SK-N-SH treated with all-trans-retinoic acid at 6 μM for 48 hours (cell line): ENCODE data around the gene KRTAP4-6.
"Not testable (repeated sequence)": the region's sequence is repeated elsewhere in the genome, so short reads cannot be mapped to it uniquely, and the experiment has no call there.

Experiments
- ATAC-seq: fragments of 200-7000 bp; cut with Tn5 transposase; 3 replicates; pipeline ENCODE4 v1.9.1; 2020; ENCODE audit warnings: mild to moderate bottlenecking, moderate library complexity
- ARNTL ChIP-seq: fragments of 450-650 bp; formaldehyde crosslinking; IDR thresholded peaks from 2 replicates; pipeline ENCODE4 v1.5.0; 2020; ENCODE audit warnings: low read depth, mild to moderate bottlenecking, moderate library complexity, borderline replicate concordance
- BACH2 ChIP-seq: fragments of 250-450 bp; sonication (Bioruptor Pico); IDR thresholded peaks from 2 replicates; pipeline ENCODE4 v1.9.0; 2021; ENCODE audit warnings: mild to moderate bottlenecking, borderline replicate concordance
- CSDC2 ChIP-seq: fragments of 250-450 bp; sonication (Bioruptor Pico); IDR thresholded peaks from 2 replicates; pipeline ENCODE4 v1.5.0; 2020; ENCODE audit warnings: mild to moderate bottlenecking, moderate library complexity
- GLIS3 ChIP-seq: fragments of 250-450 bp; sonication (Bioruptor Pico); IDR thresholded peaks from 2 replicates; pipeline ENCODE4 v1.5.0; 2020; ENCODE audit warnings: mild to moderate bottlenecking, moderate library complexity
- ISL1 ChIP-seq: fragments of 250-450 bp; sonication (Bioruptor Pico); IDR thresholded peaks from 2 replicates; pipeline ENCODE4 v2.1.2; 2022; ENCODE audit warnings: mild to moderate bottlenecking, moderate library complexity
- OSR1 ChIP-seq: fragments of 250-450 bp; sonication (Bioruptor Pico); IDR thresholded peaks from 2 replicates; pipeline ENCODE4 v1.8.0; 2022; ENCODE audit warnings: moderate library complexity, mild to moderate bottlenecking, inconsistent platforms
- PPARA ChIP-seq: fragments of 250-450 bp; sonication (Bioruptor Pico); IDR thresholded peaks from 2 replicates; pipeline ENCODE4 v1.5.0; 2020; ENCODE audit warnings: mild to moderate bottlenecking, borderline replicate concordance
- RARB ChIP-seq: fragments of 250-450 bp; sonication (Bioruptor Pico); IDR thresholded peaks from 2 replicates; pipeline ENCODE4 v1.8.0; 2021; ENCODE audit warnings: mild to moderate bottlenecking, moderate library complexity
- TCF4 ChIP-seq: fragments of 250-450 bp; sonication (Bioruptor Pico); IDR thresholded peaks from 2 replicates; pipeline ENCODE4 v1.8.0; 2021; ENCODE audit warnings: mild to moderate bottlenecking, moderate library complexity, borderline replicate concordance
- ZFP3 ChIP-seq: fragments of 250-450 bp; sonication (Bioruptor Pico); IDR thresholded peaks from 2 replicates; pipeline ENCODE4 v1.5.0; 2020; ENCODE audit warnings: mild to moderate bottlenecking, moderate library complexity
- ZFP30 ChIP-seq: fragments of 450-650 bp; formaldehyde crosslinking; IDR thresholded peaks from 2 replicates; pipeline ENCODE4 v1.5.0; 2022; ENCODE audit warnings: mild to moderate bottlenecking, moderate library complexity
- ZNF565 ChIP-seq: fragments of 450-650 bp; formaldehyde crosslinking; conservative IDR thresholded peaks from 2 replicates; pipeline ENCODE4 v1.5.0; 2020; ENCODE audit warnings: low read depth, mild to moderate bottlenecking, moderate library complexity
- ZNF8 ChIP-seq: fragments of 450-650 bp; formaldehyde crosslinking; IDR thresholded peaks from 2 replicates; pipeline ENCODE4 v1.5.0; 2020; ENCODE audit warnings: mild to moderate bottlenecking, moderate library complexity
- TF ChIP-seq, protein P1 (sequence below): fragments of 250-450 bp; sonication (Bioruptor Pico); IDR thresholded peaks from 2 replicates; pipeline ENCODE4 v1.8.0; 2020; ENCODE audit warnings: mild to moderate bottlenecking, moderate library complexity, borderline replicate concordance
- TF ChIP-seq, protein P2 (sequence below): fragments of 250-450 bp; sonication (Bioruptor Pico); IDR thresholded peaks from 2 replicates; pipeline ENCODE4 v1.5.1; 2021; ENCODE audit warnings: mild to moderate bottlenecking, moderate library complexity
- TF ChIP-seq, protein P3 (sequence below): fragments of 250-450 bp; sonication (Bioruptor Pico); IDR thresholded peaks from 2 replicates; pipeline ENCODE4 v1.5.1; 2020; ENCODE audit warnings: low read depth, mild to moderate bottlenecking, moderate library complexity
- TF ChIP-seq, protein P4 (sequence below): fragments of 250-450 bp; sonication (Bioruptor Pico); IDR thresholded peaks from 2 replicates; pipeline ENCODE4 v1.8.0; 2021; ENCODE audit warnings: low read depth, mild to moderate bottlenecking, moderate library complexity, borderline replicate concordance
- TF ChIP-seq, protein P5 (sequence below): fragments of 250-450 bp; sonication (Bioruptor Pico); IDR thresholded peaks from 2 replicates; pipeline ENCODE4 v1.5.0; 2020; ENCODE audit warnings: mild to moderate bottlenecking, moderate library complexity

Gene KRTAP4-6

DNA sequence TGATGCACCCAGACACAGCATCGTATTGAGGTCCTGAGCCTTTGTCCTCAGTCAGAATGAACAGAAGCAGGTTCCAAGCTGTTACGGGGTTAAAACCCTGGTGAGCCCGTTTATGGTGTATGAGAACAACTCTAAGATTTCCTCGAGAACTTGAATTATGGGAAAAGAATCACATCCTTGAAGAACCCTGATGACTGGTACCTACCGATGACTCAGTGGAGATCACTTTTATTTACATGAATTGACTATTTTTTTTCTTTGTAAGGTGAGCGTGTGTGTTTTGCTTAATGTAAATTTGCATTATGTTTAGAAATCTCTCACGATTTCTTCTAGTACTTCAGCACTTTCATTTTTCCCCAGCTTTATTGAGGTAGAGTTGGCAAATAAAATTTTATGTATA, 23.5 kb upstream of the KRTAP4-6 start (continued):
- TF ChIP-seq, protein P1, sequence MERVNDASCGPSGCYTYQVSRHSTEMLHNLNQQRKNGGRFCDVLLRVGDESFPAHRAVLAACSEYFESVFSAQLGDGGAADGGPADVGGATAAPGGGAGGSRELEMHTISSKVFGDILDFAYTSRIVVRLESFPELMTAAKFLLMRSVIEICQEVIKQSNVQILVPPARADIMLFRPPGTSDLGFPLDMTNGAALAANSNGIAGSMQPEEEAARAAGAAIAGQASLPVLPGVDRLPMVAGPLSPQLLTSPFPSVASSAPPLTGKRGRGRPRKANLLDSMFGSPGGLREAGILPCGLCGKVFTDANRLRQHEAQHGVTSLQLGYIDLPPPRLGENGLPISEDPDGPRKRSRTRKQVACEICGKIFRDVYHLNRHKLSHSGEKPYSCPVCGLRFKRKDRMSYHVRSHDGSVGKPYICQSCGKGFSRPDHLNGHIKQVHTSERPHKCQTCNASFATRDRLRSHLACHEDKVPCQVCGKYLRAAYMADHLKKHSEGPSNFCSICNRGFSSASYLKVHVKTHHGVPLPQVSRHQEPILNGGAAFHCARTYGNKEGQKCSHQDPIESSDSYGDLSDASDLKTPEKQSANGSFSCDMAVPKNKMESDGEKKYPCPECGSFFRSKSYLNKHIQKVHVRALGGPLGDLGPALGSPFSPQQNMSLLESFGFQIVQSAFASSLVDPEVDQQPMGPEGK (CRISPR knock-in tag) = no peak
- TF ChIP-seq ARNTL (no peak), OSR1 (CRISPR knock-in tag) (no peak), GLIS3 (CRISPR knock-in tag) (no peak), ISL1 (CRISPR knock-in tag) (no peak), BACH2 (CRISPR knock-in tag) (no peak), CSDC2 (no peak), ZFP3 (CRISPR knock-in tag) (no peak), ZNF8 (no peak)

DNA sequence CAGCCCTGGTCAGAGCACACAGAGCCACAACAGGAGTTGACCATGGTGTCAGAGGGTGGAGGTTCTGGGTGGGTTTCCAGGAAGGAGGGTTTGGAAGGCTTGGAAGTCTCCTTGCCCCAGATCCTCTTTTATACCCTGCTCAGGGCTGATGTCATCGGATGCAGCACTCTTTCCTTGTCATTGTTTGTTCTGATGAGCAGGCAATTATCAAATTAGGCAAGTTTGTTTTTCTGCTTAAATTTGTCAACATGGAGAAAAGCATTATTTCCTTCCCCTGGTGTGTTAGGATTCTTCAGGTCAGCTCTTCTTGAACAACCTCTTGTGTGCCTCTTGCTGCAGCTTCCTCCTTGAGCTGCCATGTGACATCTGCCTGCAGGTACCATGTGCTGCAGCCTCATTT, 20.3 kb upstream of the KRTAP4-6 start, which contains the start of gene KRTAP4-4:
Gene KRTAP4-4 (minus strand): TSS at position 101 of the 400 bp plus-strand sequence. CDS start 57 bp downstream, at position 44.
- ATAC-seq = no peak
- TF ChIP-seq, protein P2, sequence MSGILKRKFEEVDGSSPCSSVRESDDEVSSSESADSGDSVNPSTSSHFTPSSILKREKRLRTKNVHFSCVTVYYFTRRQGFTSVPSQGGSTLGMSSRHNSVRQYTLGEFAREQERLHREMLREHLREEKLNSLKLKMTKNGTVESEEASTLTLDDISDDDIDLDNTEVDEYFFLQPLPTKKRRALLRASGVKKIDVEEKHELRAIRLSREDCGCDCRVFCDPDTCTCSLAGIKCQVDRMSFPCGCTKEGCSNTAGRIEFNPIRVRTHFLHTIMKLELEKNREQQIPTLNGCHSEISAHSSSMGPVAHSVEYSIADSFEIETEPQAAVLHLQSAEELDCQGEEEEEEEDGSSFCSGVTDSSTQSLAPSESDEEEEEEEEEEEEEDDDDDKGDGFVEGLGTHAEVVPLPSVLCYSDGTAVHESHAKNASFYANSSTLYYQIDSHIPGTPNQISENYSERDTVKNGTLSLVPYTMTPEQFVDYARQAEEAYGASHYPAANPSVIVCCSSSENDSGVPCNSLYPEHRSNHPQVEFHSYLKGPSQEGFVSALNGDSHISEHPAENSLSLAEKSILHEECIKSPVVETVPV (CRISPR knock-in tag) = no peak
- no peak for TF ChIP-seq ZNF565 (CRISPR knock-in tag)
- TF ChIP-seq, protein P3, sequence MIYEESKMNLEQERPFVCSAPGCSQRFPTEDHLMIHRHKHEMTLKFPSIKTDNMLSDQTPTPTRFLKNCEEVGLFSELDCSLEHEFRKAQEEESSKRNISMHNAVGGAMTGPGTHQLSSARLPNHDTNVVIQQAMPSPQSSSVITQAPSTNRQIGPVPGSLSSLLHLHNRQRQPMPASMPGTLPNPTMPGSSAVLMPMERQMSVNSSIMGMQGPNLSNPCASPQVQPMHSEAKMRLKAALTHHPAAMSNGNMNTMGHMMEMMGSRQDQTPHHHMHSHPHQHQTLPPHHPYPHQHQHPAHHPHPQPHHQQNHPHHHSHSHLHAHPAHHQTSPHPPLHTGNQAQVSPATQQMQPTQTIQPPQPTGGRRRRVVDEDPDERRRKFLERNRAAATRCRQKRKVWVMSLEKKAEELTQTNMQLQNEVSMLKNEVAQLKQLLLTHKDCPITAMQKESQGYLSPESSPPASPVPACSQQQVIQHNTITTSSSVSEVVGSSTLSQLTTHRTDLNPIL (CRISPR knock-in tag) = no peak
- no peak for TF ChIP-seq PPARA
- TF ChIP-seq, protein P4, sequence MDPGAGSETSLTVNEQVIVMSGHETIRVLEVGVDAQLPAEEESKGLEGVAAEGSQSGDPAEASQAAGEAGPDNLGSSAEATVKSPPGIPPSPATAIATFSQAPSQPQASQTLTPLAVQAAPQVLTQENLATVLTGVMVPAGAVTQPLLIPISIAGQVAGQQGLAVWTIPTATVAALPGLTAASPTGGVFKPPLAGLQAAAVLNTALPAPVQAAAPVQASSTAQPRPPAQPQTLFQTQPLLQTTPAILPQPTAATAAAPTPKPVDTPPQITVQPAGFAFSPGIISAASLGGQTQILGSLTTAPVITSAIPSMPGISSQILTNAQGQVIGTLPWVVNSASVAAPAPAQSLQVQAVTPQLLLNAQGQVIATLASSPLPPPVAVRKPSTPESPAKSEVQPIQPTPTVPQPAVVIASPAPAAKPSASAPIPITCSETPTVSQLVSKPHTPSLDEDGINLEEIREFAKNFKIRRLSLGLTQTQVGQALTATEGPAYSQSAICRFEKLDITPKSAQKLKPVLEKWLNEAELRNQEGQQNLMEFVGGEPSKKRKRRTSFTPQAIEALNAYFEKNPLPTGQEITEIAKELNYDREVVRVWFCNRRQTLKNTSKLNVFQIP (CRISPR knock-in tag) = no peak
- no peak for TF ChIP-seq ZFP30 (CRISPR knock-in tag)
- no peak for TF ChIP-seq ARNTL

DNA sequence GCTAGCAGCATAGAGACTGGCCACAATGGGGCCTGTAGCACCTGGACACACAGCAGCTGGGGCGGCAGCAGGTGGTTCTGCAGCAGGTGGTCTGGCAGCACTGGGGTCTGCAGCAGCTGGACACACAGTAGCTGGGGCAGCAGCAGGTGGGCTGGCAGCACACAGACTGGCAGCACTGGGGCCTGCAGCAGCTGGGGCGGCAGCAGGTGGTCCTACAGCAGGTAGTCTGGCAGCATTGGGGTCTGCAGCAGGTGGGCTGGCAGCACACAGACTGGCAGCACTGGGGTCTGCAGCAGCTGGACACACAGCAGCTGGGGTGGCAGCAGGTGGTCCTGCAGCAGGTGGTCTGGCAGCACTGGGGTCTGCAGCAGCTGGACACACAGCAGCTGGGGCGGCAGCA, 19.8 kb upstream of the KRTAP4-6 start:
- ATAC-seq = not testable (repeated sequence)

DNA sequence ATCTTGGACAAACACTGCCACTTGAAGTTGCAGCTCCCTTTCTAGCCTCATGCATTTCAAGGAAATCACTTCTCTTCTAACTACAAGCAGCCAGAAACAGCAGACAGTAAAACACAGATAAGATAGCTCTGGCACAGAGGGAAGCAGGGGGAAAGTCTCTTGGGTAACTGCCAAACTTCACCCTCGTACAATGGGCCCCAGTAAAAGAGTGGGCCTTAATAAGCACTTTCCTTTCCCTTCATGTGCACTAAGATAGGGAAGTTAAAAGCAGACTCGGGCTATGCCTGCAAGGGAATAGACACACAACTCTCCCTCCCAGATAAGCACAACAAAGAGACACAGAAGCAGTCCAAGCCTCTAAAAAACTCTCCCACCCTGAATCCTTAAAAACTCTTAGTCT, 13.5 kb upstream of the KRTAP4-6 start:
- TF ChIP-seq PPARA (no peak), ZFP3 (CRISPR knock-in tag) (no peak), TCF4 (no peak), CSDC2 (no peak), ZNF8 (no peak), RARB (CRISPR knock-in tag) (no peak), GLIS3 (CRISPR knock-in tag) (no peak), ZNF565 (CRISPR knock-in tag) (no peak)
- TF ChIP-seq, protein P5, sequence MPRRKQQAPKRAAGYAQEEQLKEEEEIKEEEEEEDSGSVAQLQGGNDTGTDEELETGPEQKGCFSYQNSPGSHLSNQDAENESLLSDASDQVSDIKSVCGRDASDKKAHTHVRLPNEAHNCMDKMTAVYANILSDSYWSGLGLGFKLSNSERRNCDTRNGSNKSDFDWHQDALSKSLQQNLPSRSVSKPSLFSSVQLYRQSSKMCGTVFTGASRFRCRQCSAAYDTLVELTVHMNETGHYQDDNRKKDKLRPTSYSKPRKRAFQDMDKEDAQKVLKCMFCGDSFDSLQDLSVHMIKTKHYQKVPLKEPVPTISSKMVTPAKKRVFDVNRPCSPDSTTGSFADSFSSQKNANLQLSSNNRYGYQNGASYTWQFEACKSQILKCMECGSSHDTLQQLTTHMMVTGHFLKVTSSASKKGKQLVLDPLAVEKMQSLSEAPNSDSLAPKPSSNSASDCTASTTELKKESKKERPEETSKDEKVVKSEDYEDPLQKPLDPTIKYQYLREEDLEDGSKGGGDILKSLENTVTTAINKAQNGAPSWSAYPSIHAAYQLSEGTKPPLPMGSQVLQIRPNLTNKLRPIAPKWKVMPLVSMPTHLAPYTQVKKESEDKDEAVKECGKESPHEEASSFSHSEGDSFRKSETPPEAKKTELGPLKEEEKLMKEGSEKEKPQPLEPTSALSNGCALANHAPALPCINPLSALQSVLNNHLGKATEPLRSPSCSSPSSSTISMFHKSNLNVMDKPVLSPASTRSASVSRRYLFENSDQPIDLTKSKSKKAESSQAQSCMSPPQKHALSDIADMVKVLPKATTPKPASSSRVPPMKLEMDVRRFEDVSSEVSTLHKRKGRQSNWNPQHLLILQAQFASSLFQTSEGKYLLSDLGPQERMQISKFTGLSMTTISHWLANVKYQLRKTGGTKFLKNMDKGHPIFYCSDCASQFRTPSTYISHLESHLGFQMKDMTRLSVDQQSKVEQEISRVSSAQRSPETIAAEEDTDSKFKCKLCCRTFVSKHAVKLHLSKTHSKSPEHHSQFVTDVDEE (CRISPR knock-in tag) = no peak
- TF ChIP-seq, protein P1 (CRISPR knock-in tag) = no peak
- TF ChIP-seq, protein P4 (CRISPR knock-in tag) = no peak
- ATAC-seq = no peak
